Spleen (tissue), 11 donors: Measurements from ENCODE around the gene BLCAP. TPM values are rescaled to one million over a fixed set of nuclear protein-coding genes. Genes with fewer than 3 reads are reported as not detected.

Source experiments
- DNase-seq: peaks from one replicate; pipeline ENCODE4 v3.0.0-alpha.2; 2020
- H3K27ac ChIP-seq, 8 donors: fragments of 200-600 bp; sonication (generic) in 7 of 8; 1 replicate in 4 of 8; 2 replicates in 4 of 8; pipeline versions ENCODE4 v1.5.0 to v1.8.0; 2016 to 2021; ENCODE audit warnings: inconsistent platforms in 4 of 8, mild to moderate bottlenecking in 4 of 8, moderate library complexity in 1 of 8
- H3K27me3 ChIP-seq, 7 donors: fragments of 200-600 bp; sonication (generic) in 6 of 7; replicated peaks in 1 of 7; 1 replicate in 4 of 7; 2 replicates in 3 of 7; pipeline versions ENCODE4 v1.5.0 to v1.8.0; 2016 to 2021; ENCODE audit warnings: inconsistent platforms in 3 of 7, mild to moderate bottlenecking in 1 of 7
- H3K36me3 ChIP-seq, 6 donors: fragments of 200-600 bp; sonication (generic) in 5 of 6; 1 replicate in 4 of 6; 2 replicates in 2 of 6; pipeline versions ENCODE4 v1.5.0 to v1.8.0; 2016 to 2021; ENCODE audit warnings: inconsistent platforms in 2 of 6
- H3K4me1 ChIP-seq, 6 donors: fragments of 200-600 bp; sonication (generic) in 5 of 6; 1 replicate in 3 of 6; 2 replicates in 3 of 6; pipeline versions ENCODE4 v1.5.0 to v1.8.0; 2016 to 2021; ENCODE audit warnings: inconsistent platforms in 3 of 6
- H3K4me3 ChIP-seq, 8 donors: fragments of 200-600 bp; sonication (generic) in 7 of 8; 1 replicate in 4 of 8; 2 replicates in 4 of 8; pipeline versions ENCODE4 v1.5.0 to v1.8.0; 2016 to 2021; ENCODE audit warnings: inconsistent platforms in 4 of 8, mild to moderate bottlenecking in 4 of 8, moderate library complexity in 2 of 8
- H3K9me3 ChIP-seq, 8 donors: fragments of 200-600 bp; sonication (generic) in 7 of 8; 1 replicate in 4 of 8; 2 replicates in 4 of 8; pipeline versions ENCODE4 v1.5.0 to v1.8.0; 2016 to 2021; ENCODE audit warnings: inconsistent platforms in 4 of 8
- POLR2A ChIP-seq, 3 donors: fragments of 450-650 bp; IDR thresholded peaks; one replicate each; pipeline ENCODE4 v1.5.1; 2017; ENCODE audit warnings: antibody characterized with exemption in 3 of 3, mild to moderate bottlenecking in 1 of 3
- POLR2AphosphoS5 ChIP-seq, 3 donors: sonication (generic); formaldehyde crosslinking; IDR thresholded peaks; one replicate each; pipeline ENCODE4 v1.5.1; 2017; ENCODE audit warnings: antibody characterized with exemption in 3 of 3
- WGBS, 5 donors: extraction: QIAGEN DNeasy Blood & Tissue Kit in 3 of 5; methylation state at CpG; one replicate each; pipeline versions ENCODE4 v1.1.5 to v1.1.7; 2013 to 2018; 5-methylcytosine and 5-hydroxymethylcytosine counted together
- intact Hi-C: fragments of 100-400 bp; cut with DNase I; formaldehyde crosslinking; loops from one replicate; pipeline ENCODE4 v1.15.0; 2023; ENCODE audit warnings: low total_unique reads
- polyA plus RNA-seq, 3 donors: library from polyadenylated mRNA; stranded (reverse); fragments of 200-250 nt; gene quantifications; one replicate each; pipeline ENCODE4 v1.2.1, GENCODE V29; 2013
- total RNA-seq, 7 donors: library from RNA; depleted of rRNA in 3 of 7; stranded (reverse); fragments of >200 nt in 3 of 7; fragmentation: NEBNext Ultra II Directional in 4 of 7; extraction: Animal tissue kit (Norgen Biotek cat#: 25700) in 4 of 7; gene quantifications; one replicate each; pipeline versions ENCODE4 v1.1.0 to v1.2.1, GENCODE V29; 2016 to 2021
- TF ChIP-seq, protein P1 (sequence below), 11 experiments: fragments of 200-600 bp in 7 of 11; fragments of 450-650 bp in 4 of 11; sonication (generic) in 4 of 11; IDR thresholded peaks in 8 of 11; conservative IDR thresholded peaks in 3 of 11; 1 replicate in 7 of 11; 2 replicates in 4 of 11; pipeline versions ENCODE4 v1.4.0 to v1.8.0; 2016 to 2021; ENCODE audit warnings: antibody characterized with exemption in 11 of 11, inconsistent platforms in 4 of 11, mild to moderate bottlenecking in 1 of 11
- donor health status: healthy with polysubstance abuse.
- donor health status: DM: no; HTN: no; CAD: no; lungs with moderate emphysema.
- donor health status: DM: no; HTN: no; CAD: no.
- donor health status: Bipolar disorder and iron deficiency.
- donor health status: healthy.
- donor health status: DM: no; HTN: no; CAD: no.
- donor health status: DM: yes; HTN: yes; CAD: no.

BLCAP gene
- total and polyA plus RNA-seq, 10 donors = 56.8 to 94.7 (median 67.3) TPM

DNA sequence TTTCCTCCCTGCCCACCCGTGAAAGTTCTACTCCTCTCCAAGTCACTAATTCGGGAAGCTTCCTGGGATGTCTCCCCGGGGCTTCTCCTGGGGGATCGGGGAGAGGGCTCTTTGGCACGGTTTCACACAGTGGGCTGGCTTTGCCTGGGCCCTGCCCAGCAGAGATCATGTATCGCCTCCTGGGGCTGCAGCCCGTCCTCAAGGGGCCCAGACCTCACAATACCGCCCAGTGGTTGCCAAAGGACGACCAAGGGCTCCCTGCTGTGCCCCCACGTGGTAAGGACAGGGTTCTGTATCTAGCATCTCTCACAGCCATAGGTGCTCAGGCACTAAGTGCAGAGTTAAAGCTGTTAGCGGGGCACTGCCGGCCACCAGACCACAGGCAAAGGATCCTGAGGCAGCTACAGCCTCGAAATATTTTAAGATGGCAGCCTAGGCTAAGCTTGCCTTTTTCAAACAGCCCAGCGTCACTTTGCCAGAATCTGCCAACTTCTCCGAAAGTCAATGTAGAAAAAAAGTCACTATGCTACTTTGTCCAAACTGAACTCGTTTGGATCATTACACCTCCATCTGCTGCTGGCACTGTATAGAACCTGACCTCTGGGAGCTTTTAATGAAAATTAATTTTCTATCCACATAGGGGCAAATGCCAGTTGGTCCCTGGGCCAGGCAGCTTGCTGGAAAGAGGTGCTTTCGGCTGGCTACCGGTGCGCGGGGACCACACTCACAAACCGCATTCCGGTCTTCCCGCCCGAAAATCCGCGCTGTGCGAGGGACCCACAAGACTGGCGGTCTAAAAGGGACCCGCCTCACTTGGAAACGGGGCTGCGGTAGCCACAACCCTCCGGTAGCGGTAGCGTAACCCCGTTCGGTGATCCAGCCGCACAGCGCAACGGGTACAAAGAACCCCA, 7.9 kb downstream of the BLCAP start:
- Histone ChIP-seq H3K27me3 (no peaks in the 10 kb centered on the region), H3K27ac (peak overlapping the region in 1 of 8 donors; percentile 11), H3K36me3 (peaks cover 0 to 76% (median 24%) of the 10 kb centered on the region in 6 donors), H3K9me3 (no peaks in the 10 kb centered on the region), H3K4me1 (peaks cover under 1 to 75% (median 52%) of the 10 kb centered on the region in 6 donors), H3K4me3 (peak overlapping the region in 1 of 8 donors; percentile 58)
- WGBS, 5 donors = 80 to 89% (median 84%) methylated on average over 37 to 39 of the region's 39 CpGs
- intact Hi-C loops = no loop called here
- no peak for DNase-seq
- TF ChIP-seq, protein P1, sequence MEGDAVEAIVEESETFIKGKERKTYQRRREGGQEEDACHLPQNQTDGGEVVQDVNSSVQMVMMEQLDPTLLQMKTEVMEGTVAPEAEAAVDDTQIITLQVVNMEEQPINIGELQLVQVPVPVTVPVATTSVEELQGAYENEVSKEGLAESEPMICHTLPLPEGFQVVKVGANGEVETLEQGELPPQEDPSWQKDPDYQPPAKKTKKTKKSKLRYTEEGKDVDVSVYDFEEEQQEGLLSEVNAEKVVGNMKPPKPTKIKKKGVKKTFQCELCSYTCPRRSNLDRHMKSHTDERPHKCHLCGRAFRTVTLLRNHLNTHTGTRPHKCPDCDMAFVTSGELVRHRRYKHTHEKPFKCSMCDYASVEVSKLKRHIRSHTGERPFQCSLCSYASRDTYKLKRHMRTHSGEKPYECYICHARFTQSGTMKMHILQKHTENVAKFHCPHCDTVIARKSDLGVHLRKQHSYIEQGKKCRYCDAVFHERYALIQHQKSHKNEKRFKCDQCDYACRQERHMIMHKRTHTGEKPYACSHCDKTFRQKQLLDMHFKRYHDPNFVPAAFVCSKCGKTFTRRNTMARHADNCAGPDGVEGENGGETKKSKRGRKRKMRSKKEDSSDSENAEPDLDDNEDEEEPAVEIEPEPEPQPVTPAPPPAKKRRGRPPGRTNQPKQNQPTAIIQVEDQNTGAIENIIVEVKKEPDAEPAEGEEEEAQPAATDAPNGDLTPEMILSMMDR (IDR thresholded peaks at IDR 0.05 in 8 of 11, conservative IDR thresholded peaks at IDR 0.05 in 3 of 11) = no peak
- TF ChIP-seq POLR2AphosphoS5 (IDR thresholded peaks at IDR 0.05) = peak in 1 of 3 donors; percentile 26

DNA sequence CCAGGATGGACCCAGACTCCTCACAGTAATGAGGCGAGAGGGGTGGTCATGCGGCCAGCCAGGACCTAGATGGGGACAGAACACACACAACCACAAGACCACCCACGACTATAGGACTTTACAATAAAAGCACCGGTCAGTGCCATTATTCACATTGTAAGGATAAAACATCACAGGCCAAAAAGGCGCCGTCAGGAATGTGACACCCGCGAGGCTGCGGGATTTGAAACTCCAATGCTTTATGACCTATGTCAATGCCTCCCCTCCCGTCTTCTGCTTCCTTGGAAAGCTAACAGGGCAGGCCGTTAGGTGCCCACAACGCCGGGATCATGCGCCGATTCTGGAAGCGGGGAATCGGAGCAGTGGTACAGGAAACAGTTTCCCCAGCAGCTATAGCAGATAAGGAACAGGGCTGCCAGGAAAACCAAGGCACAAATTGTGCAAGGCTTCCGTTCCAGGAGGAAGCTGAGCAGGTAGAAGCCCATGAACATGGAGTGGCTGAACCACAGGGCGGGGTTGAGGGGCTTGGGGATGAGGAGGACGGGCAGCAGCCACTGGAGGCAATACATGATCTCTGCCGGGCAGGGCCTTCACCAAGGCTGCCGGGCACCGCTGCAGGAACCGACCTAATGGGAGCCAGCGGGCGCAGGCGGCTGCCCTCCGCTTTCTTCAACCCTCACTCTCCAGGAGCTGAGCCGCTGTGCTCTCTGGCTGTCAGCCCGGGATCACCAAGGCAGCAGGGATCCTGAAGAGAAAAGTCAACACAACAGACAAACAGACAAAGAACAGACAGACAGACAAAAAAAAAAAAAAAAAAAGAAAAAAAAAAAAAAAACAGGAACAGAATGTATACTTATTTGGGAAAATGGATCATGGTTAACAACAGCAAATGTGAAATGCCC, 8.8 kb downstream of the BLCAP start:
- WGBS, 5 donors = 74 to 80% (median 78%) methylated on average over 29 to 30 of the region's 30 CpGs
- DNase-seq = no peak
- Histone ChIP-seq H3K4me3 (peak overlapping the region in 1 of 8 donors; percentile 24), H3K36me3 (peaks cover 0 to 85% (median 31%) of the 10 kb centered on the region in 6 donors), H3K27ac (peak overlapping the region in 3 of 8 donors; percentile 11 to 57 (median 25)), H3K4me1 (peaks cover 0 to 69% (median 45%) of the 10 kb centered on the region in 6 donors), H3K9me3 (no peaks in the 10 kb centered on the region), H3K27me3 (no peaks in the 10 kb centered on the region)
- TF ChIP-seq POLR2AphosphoS5 (IDR thresholded peaks at IDR 0.05) = peak; percentile 41 to 60 (median 41)
- TF ChIP-seq, protein P1 (IDR thresholded peaks at IDR 0.05 in 8 of 11, conservative IDR thresholded peaks at IDR 0.05 in 3 of 11) = no peak
- no peak for TF ChIP-seq POLR2A (IDR thresholded peaks at IDR 0.05)
- intact Hi-C loops = no loop called here

DNA sequence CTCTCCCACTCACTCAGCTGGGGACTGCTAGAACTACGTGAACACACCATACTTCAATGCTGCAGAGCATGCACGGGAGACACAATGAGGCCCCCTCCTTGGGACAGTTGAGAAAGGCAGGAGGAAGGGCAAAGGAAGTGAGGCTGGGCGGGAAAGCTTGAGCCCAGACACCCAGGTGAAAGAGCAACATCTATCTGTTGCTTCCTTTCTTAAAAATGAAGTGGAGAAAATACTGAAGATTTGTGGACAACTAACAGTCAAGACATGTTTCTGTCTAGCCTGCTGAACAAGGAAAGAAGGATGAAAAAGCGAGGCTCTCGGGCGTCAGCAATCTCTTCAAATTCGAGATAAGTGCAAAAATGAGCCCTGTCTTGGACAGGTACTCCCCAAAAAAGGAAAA, 9.6 kb downstream of the BLCAP start:
- peaks cover 0 to 93% (median 38%) of the 10 kb centered on the region in 6 donors for H3K36me3 ChIP-seq
- H3K4me3 ChIP-seq = no peak overlapping the region
- peak overlapping the region in 1 of 8 donors; percentile 57 for H3K27ac ChIP-seq
- 84 to 92% (median 85%) methylated on average over 7 of the region's 7 CpGs for WGBS, 5 donors
- TF ChIP-seq POLR2AphosphoS5 (IDR thresholded peaks at IDR 0.05) (no peak), POLR2A (IDR thresholded peaks at IDR 0.05) (no peak)
- TF ChIP-seq, protein P1 (IDR thresholded peaks at IDR 0.05 in 8 of 11, conservative IDR thresholded peaks at IDR 0.05 in 3 of 11) = no peak
- intact Hi-C loops = no loop called here
- H3K9me3 ChIP-seq = no peaks in the 10 kb centered on the region
- DNase-seq = no peak
- peaks cover 0 to 62% (median 40%) of the 10 kb centered on the region in 6 donors for H3K4me1 ChIP-seq
- no peaks in the 10 kb centered on the region for H3K27me3 ChIP-seq
